ENCODE measurements around the gene SIDT1. TPM values are rescaled to one million over a fixed set of nuclear protein-coding genes. Genes with fewer than 3 reads are reported as not detected.

The SIDT1 gene
- total RNA-seq, 3 donors from 2014 or later (not counting 1 experiment from before 2014, with no cell fraction given), result 86.9 to 136 (median 101) TPM

GRCh38 chr3:113660458-113660857, 128.1 kb downstream of the SIDT1 start:
- H3K27ac Mint-ChIP-seq, result peak overlapping the region in 1 of 2 donors; percentile 24
- H3K4me1 Mint-ChIP-seq, result peaks cover 16 to 17% of the 10 kb centered on the region in 2 donors
- H3K4me3 ChIP-seq (ENCODE audit: low read length), result no peak overlapping the region
- peaks cover 55% of the 10 kb centered on the region for H3K36me3 Mint-ChIP-seq
- 94% methylated on average over 2 of the region's 2 CpGs for WGBS (ENCODE audit: insufficient coverage)
- DNase-seq (no peak), ATAC-seq (no peak)
- H3K27me3 Mint-ChIP-seq (ENCODE audit: low read depth in 2 of 2), result no peaks in the 10 kb centered on the region
- peaks cover 55% of the 10 kb centered on the region for H3K36me3 ChIP-seq (ENCODE audit: control insufficient read depth, insufficient read depth, low read length)
- peak overlapping the region; percentile 34 for H3K27ac ChIP-seq (ENCODE audit: low read length)
- no peaks in the 10 kb centered on the region for H3K9me3 Mint-ChIP-seq
- H3K27me3 ChIP-seq (ENCODE audit: control insufficient read depth, insufficient read depth, low read length), result no peaks in the 10 kb centered on the region
- H3K9me3 ChIP-seq (ENCODE audit: control insufficient read depth, insufficient read depth, low read length), result no peaks in the 10 kb centered on the region
- intact Hi-C loops (cut with micrococcal nuclease), result no loop called here
- no peak overlapping the region for H3K4me3 Mint-ChIP-seq
- TF ChIP-seq, protein P1, sequence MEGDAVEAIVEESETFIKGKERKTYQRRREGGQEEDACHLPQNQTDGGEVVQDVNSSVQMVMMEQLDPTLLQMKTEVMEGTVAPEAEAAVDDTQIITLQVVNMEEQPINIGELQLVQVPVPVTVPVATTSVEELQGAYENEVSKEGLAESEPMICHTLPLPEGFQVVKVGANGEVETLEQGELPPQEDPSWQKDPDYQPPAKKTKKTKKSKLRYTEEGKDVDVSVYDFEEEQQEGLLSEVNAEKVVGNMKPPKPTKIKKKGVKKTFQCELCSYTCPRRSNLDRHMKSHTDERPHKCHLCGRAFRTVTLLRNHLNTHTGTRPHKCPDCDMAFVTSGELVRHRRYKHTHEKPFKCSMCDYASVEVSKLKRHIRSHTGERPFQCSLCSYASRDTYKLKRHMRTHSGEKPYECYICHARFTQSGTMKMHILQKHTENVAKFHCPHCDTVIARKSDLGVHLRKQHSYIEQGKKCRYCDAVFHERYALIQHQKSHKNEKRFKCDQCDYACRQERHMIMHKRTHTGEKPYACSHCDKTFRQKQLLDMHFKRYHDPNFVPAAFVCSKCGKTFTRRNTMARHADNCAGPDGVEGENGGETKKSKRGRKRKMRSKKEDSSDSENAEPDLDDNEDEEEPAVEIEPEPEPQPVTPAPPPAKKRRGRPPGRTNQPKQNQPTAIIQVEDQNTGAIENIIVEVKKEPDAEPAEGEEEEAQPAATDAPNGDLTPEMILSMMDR (IDR thresholded peaks at IDR 0.05), result no peak
- H3K4me1 ChIP-seq (ENCODE audit: control insufficient read depth, insufficient read depth, low read length), result peaks cover 5% of the 10 kb centered on the region

GRCh38 chr3:113660896-113661295, 128.5 kb downstream of the SIDT1 start:
- Mint-ChIP-seq H3K4me3 (no peak overlapping the region), H3K27ac (peak overlapping the region in 1 of 2 donors; percentile 24), H3K27me3 (ENCODE audit: low read depth in 2 of 2) (no peaks in the 10 kb centered on the region), H3K36me3 (peaks cover 55% of the 10 kb centered on the region), H3K4me1 (peaks cover 16 to 17% of the 10 kb centered on the region in 2 donors), H3K9me3 (no peaks in the 10 kb centered on the region)
- Histone ChIP-seq H3K27me3 (ENCODE audit: control insufficient read depth, insufficient read depth, low read length) (no peaks in the 10 kb centered on the region), H3K4me1 (ENCODE audit: control insufficient read depth, insufficient read depth, low read length) (peaks cover 5% of the 10 kb centered on the region), H3K9me3 (ENCODE audit: control insufficient read depth, insufficient read depth, low read length) (no peaks in the 10 kb centered on the region), H3K36me3 (ENCODE audit: control insufficient read depth, insufficient read depth, low read length) (peaks cover 52% of the 10 kb centered on the region), H3K4me3 (ENCODE audit: low read length) (no peak overlapping the region), H3K27ac (ENCODE audit: low read length) (peak overlapping the region; percentile 34)
- 68% methylated on average over 4 of the region's 4 CpGs for WGBS (ENCODE audit: insufficient coverage)
- no peak for DNase-seq
- intact Hi-C loops (cut with micrococcal nuclease), result no loop called here
- no peak for ATAC-seq
- TF ChIP-seq, protein P1 (IDR thresholded peaks at IDR 0.05), result no peak

DNA sequence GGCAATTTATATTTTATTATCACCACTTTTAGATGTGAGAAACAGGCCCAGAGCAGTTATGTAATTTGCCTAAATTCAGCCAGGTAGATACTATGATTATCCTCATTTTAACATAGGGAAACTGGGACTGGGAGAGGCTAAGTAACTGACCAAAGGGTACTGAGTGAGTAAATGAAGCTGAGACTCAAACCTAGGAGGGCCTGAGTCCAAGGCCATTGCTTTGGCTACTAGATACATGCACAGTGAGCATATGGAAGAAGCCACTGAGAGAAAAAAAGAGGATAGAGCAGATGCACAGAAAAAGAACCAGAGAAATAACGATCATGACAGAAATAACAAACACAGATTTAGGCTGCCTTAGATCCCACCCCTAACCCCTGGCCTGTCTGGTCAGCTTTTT, 130.5 kb downstream of the SIDT1 start:
- intact Hi-C loops (cut with micrococcal nuclease), result no loop called here
- Mint-ChIP-seq H3K9me3 (no peaks in the 10 kb centered on the region), H3K27me3 (ENCODE audit: low read depth in 2 of 2) (no peaks in the 10 kb centered on the region), H3K27ac (peak overlapping the region in 1 of 2 donors; percentile 20), H3K36me3 (peaks cover 41% of the 10 kb centered on the region), H3K4me1 (peaks cover 10 to 17% of the 10 kb centered on the region in 2 donors), H3K4me3 (no peak overlapping the region)
- Histone ChIP-seq H3K4me1 (ENCODE audit: control insufficient read depth, insufficient read depth, low read length) (peaks cover 5% of the 10 kb centered on the region), H3K27me3 (ENCODE audit: control insufficient read depth, insufficient read depth, low read length) (no peaks in the 10 kb centered on the region), H3K4me3 (ENCODE audit: low read length) (no peak overlapping the region), H3K36me3 (ENCODE audit: control insufficient read depth, insufficient read depth, low read length) (peaks cover 49% of the 10 kb centered on the region), H3K9me3 (ENCODE audit: control insufficient read depth, insufficient read depth, low read length) (no peaks in the 10 kb centered on the region), H3K27ac (ENCODE audit: low read length) (no peak overlapping the region)
- ATAC-seq, result no peak
- no peak for DNase-seq
- WGBS (ENCODE audit: insufficient coverage), result 94% methylated on average over 1 of the region's 1 CpG
- TF ChIP-seq, protein P1 (IDR thresholded peaks at IDR 0.05), result no peak

DNA sequence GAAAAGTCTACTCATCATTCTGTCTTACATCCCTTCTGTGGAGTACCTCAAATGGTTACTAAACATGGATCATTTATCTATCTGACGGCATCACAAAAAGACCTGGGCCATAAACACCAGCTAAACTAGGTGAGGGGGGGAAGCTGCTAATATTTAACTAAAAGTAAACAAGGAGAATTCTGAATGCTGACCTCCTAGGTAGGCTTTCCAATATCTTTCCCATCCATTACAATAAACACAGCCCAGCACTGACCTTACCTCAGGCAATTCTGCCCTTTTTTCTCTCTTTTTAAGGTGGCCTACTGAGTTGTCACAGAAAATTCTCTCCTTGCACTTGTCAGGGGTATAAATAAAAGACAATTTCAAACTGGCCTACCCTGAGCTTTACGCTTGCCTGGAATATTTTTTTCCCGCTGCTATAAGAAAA, 131.0 kb downstream of the SIDT1 start:
- Mint-ChIP-seq H3K27ac (peak overlapping the region; percentile 2 to 20), H3K9me3 (no peaks in the 10 kb centered on the region), H3K27me3 (ENCODE audit: low read depth in 2 of 2) (no peaks in the 10 kb centered on the region), H3K4me3 (no peak overlapping the region), H3K4me1 (peaks cover 10 to 18% of the 10 kb centered on the region in 2 donors), H3K36me3 (peaks cover 40% of the 10 kb centered on the region)
- Histone ChIP-seq H3K4me1 (ENCODE audit: control insufficient read depth, insufficient read depth, low read length) (peaks cover 5% of the 10 kb centered on the region), H3K36me3 (ENCODE audit: control insufficient read depth, insufficient read depth, low read length) (peaks cover 45% of the 10 kb centered on the region), H3K27me3 (ENCODE audit: control insufficient read depth, insufficient read depth, low read length) (no peaks in the 10 kb centered on the region), H3K4me3 (ENCODE audit: low read length) (no peak overlapping the region), H3K27ac (ENCODE audit: low read length) (no peak overlapping the region), H3K9me3 (ENCODE audit: control insufficient read depth, insufficient read depth, low read length) (no peaks in the 10 kb centered on the region)
- intact Hi-C loops (cut with micrococcal nuclease), result no loop called here
- DNase-seq, result no peak
- 100% methylated on average over 1 of the region's 3 CpGs for WGBS (ENCODE audit: insufficient coverage)
- TF ChIP-seq, protein P1 (IDR thresholded peaks at IDR 0.05), result no peak
- no peak for ATAC-seq
